ENCODE results near the gene SLC51B. TPM values are rescaled to one million over a fixed set of nuclear protein-coding genes. Genes with fewer than 3 reads are reported as not detected.

SLC51B gene
- total and polyA plus RNA-seq, 10 of the 15 experiments (the other 5 are each of a cell fraction or from before 2014, with no cell fraction given), result 0.05 to 0.17 (median 0.13) TPM; not detected in 7

- TF ChIP-seq ZSCAN29 (IDR thresholded peaks at IDR 0.05) (no peak), YBX1 (IDR thresholded peaks at IDR 0.05) (no peak), SREBF2 (IDR thresholded peaks at IDR 0.05; ENCODE audit: low read length) (no peak), NR2F1 (conservative IDR thresholded peaks at IDR 0.05) (no peak)
- TF ChIP-seq, protein P1, sequence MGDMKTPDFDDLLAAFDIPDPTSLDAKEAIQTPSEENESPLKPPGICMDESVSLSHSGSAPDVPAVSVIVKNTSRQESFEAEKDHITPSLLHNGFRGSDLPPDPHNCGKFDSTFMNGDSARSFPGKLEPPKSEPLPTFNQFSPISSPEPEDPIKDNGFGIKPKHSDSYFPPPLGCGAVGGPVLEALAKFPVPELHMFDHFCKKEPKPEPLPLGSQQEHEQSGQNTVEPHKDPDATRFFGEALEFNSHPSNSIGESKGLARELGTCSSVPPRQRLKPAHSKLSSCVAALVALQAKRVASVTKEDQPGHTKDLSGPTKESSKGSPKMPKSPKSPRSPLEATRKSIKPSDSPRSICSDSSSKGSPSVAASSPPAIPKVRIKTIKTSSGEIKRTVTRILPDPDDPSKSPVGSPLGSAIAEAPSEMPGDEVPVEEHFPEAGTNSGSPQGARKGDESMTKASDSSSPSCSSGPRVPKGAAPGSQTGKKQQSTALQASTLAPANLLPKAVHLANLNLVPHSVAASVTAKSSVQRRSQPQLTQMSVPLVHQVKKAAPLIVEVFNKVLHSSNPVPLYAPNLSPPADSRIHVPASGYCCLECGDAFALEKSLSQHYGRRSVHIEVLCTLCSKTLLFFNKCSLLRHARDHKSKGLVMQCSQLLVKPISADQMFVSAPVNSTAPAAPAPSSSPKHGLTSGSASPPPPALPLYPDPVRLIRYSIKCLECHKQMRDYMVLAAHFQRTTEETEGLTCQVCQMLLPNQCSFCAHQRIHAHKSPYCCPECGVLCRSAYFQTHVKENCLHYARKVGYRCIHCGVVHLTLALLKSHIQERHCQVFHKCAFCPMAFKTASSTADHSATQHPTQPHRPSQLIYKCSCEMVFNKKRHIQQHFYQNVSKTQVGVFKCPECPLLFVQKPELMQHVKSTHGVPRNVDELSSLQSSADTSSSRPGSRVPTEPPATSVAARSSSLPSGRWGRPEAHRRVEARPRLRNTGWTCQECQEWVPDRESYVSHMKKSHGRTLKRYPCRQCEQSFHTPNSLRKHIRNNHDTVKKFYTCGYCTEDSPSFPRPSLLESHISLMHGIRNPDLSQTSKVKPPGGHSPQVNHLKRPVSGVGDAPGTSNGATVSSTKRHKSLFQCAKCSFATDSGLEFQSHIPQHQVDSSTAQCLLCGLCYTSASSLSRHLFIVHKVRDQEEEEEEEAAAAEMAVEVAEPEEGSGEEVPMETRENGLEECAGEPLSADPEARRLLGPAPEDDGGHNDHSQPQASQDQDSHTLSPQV (IDR thresholded peaks at IDR 0.05), result no peak
- TF ChIP-seq, protein P2, sequence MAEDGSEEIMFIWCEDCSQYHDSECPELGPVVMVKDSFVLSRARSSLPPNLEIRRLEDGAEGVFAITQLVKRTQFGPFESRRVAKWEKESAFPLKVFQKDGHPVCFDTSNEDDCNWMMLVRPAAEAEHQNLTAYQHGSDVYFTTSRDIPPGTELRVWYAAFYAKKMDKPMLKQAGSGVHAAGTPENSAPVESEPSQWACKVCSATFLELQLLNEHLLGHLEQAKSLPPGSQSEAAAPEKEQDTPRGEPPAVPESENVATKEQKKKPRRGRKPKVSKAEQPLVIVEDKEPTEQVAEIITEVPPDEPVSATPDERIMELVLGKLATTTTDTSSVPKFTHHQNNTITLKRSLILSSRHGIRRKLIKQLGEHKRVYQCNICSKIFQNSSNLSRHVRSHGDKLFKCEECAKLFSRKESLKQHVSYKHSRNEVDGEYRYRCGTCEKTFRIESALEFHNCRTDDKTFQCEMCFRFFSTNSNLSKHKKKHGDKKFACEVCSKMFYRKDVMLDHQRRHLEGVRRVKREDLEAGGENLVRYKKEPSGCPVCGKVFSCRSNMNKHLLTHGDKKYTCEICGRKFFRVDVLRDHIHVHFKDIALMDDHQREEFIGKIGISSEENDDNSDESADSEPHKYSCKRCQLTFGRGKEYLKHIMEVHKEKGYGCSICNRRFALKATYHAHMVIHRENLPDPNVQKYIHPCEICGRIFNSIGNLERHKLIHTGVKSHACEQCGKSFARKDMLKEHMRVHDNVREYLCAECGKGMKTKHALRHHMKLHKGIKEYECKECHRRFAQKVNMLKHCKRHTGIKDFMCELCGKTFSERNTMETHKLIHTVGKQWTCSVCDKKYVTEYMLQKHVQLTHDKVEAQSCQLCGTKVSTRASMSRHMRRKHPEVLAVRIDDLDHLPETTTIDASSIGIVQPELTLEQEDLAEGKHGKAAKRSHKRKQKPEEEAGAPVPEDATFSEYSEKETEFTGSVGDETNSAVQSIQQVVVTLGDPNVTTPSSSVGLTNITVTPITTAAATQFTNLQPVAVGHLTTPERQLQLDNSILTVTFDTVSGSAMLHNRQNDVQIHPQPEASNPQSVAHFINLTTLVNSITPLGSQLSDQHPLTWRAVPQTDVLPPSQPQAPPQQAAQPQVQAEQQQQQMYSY (CRISPR knock-in tag; IDR thresholded peaks at IDR 0.05), result no peak
These were observed 6.1 kb downstream of the SLC51B start (continued) for GRCh38 chr15:65051266-65051665.
